Fibroblast of lung (primary cell): ENCODE results near the gene PASD1. TPM values are rescaled to one million over a fixed set of nuclear protein-coding genes. Genes with fewer than 3 reads are reported as not detected.
"Not testable (repeated sequence)": the region's sequence is repeated elsewhere in the genome, so short reads cannot be mapped to it uniquely, and the experiment has no call there.

ENCODE experiments used
- DNase-seq, 2 donors: peaks; one replicate each; pipeline versions ENCODE4 v3.0.0 to v3.0.0-alpha.2; 2010; ENCODE audit warnings: low read depth in 2 of 2
- H2AFZ ChIP-seq: 2 replicates; pipeline ENCODE4 v1.5.1; 2012; ENCODE audit warnings: low read length, control low read depth, inconsistent platforms
- H3K27ac ChIP-seq: 2 replicates; pipeline ENCODE4 v1.5.1; 2011; ENCODE audit warnings: low read length, control low read depth; ENCODE audit not compliant: insufficient read depth
- H3K27me3 ChIP-seq: 2 replicates; pipeline ENCODE4 v1.5.1; 2011; ENCODE audit warnings: mild to moderate bottlenecking, low read length; ENCODE audit not compliant: control insufficient read depth, insufficient read depth
- H3K36me3 ChIP-seq: 2 replicates; pipeline ENCODE4 v1.5.1; 2011; ENCODE audit warnings: low read length; ENCODE audit not compliant: control insufficient read depth, insufficient read depth
- H3K4me1 ChIP-seq: 2 replicates; pipeline ENCODE4 v1.5.1; 2011; ENCODE audit warnings: low read length; ENCODE audit not compliant: control insufficient read depth, insufficient read depth; ENCODE audit errors: extremely low read depth
- H3K4me2 ChIP-seq: 2 replicates; pipeline ENCODE4 v1.5.1; 2011; ENCODE audit warnings: low read length, control low read depth; ENCODE audit not compliant: insufficient read depth; ENCODE audit errors: extremely low read depth
- H3K4me3 ChIP-seq, 4 experiments: fragments of 200-600 bp in 1 of 4; sonication (generic) in 1 of 4; replicated peaks in 1 of 4; 2 replicates each; pipeline ENCODE4 v1.5.1; 2011 to 2016; ENCODE audit warnings: low read length in 4 of 4, low read depth in 3 of 4, mild to moderate bottlenecking in 3 of 4, control low read depth in 2 of 4, inconsistent platforms in 1 of 4, mixed read lengths in 1 of 4; ENCODE audit not compliant: insufficient read depth in 1 of 4; ENCODE audit errors: control extremely low read depth in 1 of 4
- H3K79me2 ChIP-seq: 2 replicates; pipeline ENCODE4 v1.5.1; 2012; ENCODE audit warnings: mild to moderate bottlenecking, low read length, inconsistent platforms; ENCODE audit not compliant: control insufficient read depth, insufficient read depth
- H3K9ac ChIP-seq: 2 replicates; pipeline ENCODE4 v1.5.1; 2011; ENCODE audit warnings: mild to moderate bottlenecking, low read length, control low read depth; ENCODE audit not compliant: insufficient read depth
- H3K9me3 ChIP-seq: 2 replicates; pipeline ENCODE4 v1.5.1; 2012; ENCODE audit warnings: low read depth, low read length; ENCODE audit not compliant: control insufficient read depth, insufficient read depth
- H4K20me1 ChIP-seq: 2 replicates; pipeline ENCODE4 v1.5.1; 2011; ENCODE audit warnings: low read length; ENCODE audit not compliant: control insufficient read depth, insufficient read depth; ENCODE audit errors: extremely low read depth
- CTCF ChIP-seq, 2 donors: IDR thresholded peaks in 1 of 2; conservative IDR thresholded peaks in 1 of 2; 1 replicate in 1 of 2; 2 replicates in 1 of 2; pipeline ENCODE4 v1.5.1; 2011 to 2012; ENCODE audit warnings: low read length in 2 of 2, control low read depth in 1 of 2, inconsistent platforms in 1 of 2, low read depth in 1 of 2, mild to moderate bottlenecking in 1 of 2
- EZH2 ChIP-seq: IDR thresholded peaks from 2 replicates; pipeline ENCODE4 v1.5.1; 2012; ENCODE audit warnings: low read length, control low read depth, mild to moderate bottlenecking; ENCODE audit errors: missing control alignments
- polyA plus RNA-seq, 2 donors: library from polyadenylated mRNA; depleted of rRNA in 1 of 2; stranded (reverse) in 1 of 2; unstranded in 1 of 2; fragments of >200 nt; gene quantifications; 2 replicates each; pipeline ENCODE4 v1.2.1, GENCODE V29; 2011 to 2012; ENCODE audit warnings: missing spikeins in 1 of 2
- total RNA-seq: library from RNA; depleted of rRNA; stranded (reverse); fragments of >200 nt; gene quantifications from 2 replicates; pipeline ENCODE4 v1.2.1, GENCODE V29; 2014

The PASD1 gene
- total and polyA plus RNA-seq, 2 donors (not counting 1 experiment from before 2014, with no cell fraction given): not detected

GRCh38 chrX:151564035-151564434, 560 bp downstream of the PASD1 start:
- Histone ChIP-seq H3K27ac (no peak overlapping the region), H3K4me3 (no peak overlapping the region), H3K27me3 (no peaks in the 10 kb centered on the region), H3K4me2 (no peak overlapping the region), H3K36me3 (no peaks in the 10 kb centered on the region), H2AFZ (no peak overlapping the region), H3K4me1 (no peaks in the 10 kb centered on the region), H3K9ac (no peak overlapping the region), H3K9me3 (no peaks in the 10 kb centered on the region), H3K79me2 (no peaks in the 10 kb centered on the region), H4K20me1 (no peaks in the 10 kb centered on the region)
- TF ChIP-seq CTCF (conservative IDR thresholded peaks at IDR 0.05 in 1 of 2, IDR thresholded peaks at IDR 0.05 in 1 of 2; ENCODE audit: low read depth in 1 of 2, low read length in 2 of 2) (no peak), EZH2 (no peak)
- no peak for DNase-seq

- H3K4me3 ChIP-seq, H3K27ac ChIP-seq, H3K4me2 ChIP-seq, H3K27me3 ChIP-seq, H4K20me1 ChIP-seq, H3K4me1 ChIP-seq, H3K9me3 ChIP-seq, H2AFZ ChIP-seq, H3K36me3 ChIP-seq, H3K9ac ChIP-seq, H3K79me2 ChIP-seq, DNase-seq: not testable (repeated sequence)
These were observed 3.4 kb downstream of the PASD1 start for GRCh38 chrX:151566872-151567271.

- no peak for DNase-seq
- Histone ChIP-seq H2AFZ (no peak overlapping the region), H3K9me3 (no peaks in the 10 kb centered on the region), H3K36me3 (no peaks in the 10 kb centered on the region), H3K9ac (no peak overlapping the region), H3K4me3 (no peak overlapping the region), H3K4me2 (no peak overlapping the region), H3K27ac (no peak overlapping the region), H4K20me1 (no peaks in the 10 kb centered on the region), H3K4me1 (no peaks in the 10 kb centered on the region), H3K27me3 (no peaks in the 10 kb centered on the region), H3K79me2 (no peaks in the 10 kb centered on the region)
- TF ChIP-seq EZH2 (no peak), CTCF (conservative IDR thresholded peaks at IDR 0.05 in 1 of 2, IDR thresholded peaks at IDR 0.05 in 1 of 2; ENCODE audit: low read depth in 1 of 2, low read length in 2 of 2) (no peak)
These were observed 7.1 kb downstream of the PASD1 start for GRCh38 chrX:151570561-151570960.

- H3K36me3 ChIP-seq, H3K27me3 ChIP-seq, H3K27ac ChIP-seq, DNase-seq, H3K9ac ChIP-seq, H3K79me2 ChIP-seq, H3K4me2 ChIP-seq, H3K4me3 ChIP-seq, H4K20me1 ChIP-seq, H3K4me1 ChIP-seq, H3K9me3 ChIP-seq, H2AFZ ChIP-seq: not testable (repeated sequence)
These were observed 29.9 kb downstream of the PASD1 start for GRCh38 chrX:151593384-151593783.
